HUES48 (cell line): ENCODE data around the gene FOSL2.

Experiments used
- H3K27ac ChIP-seq: one replicate; pipeline ENCODE4 v1.7.0; 2013; ENCODE audit warnings: low read depth, low read length, inconsistent platforms
- H3K27me3 ChIP-seq: 2 replicates; pipeline ENCODE4 v1.6.1; 2013; ENCODE audit warnings: mild to moderate bottlenecking, low read length; ENCODE audit not compliant: control insufficient read depth, insufficient read depth
- H3K36me3 ChIP-seq: 2 replicates; pipeline ENCODE4 v1.6.1; 2013; ENCODE audit warnings: low read length; ENCODE audit not compliant: control insufficient read depth, insufficient read depth
- H3K4me1 ChIP-seq: 2 replicates; pipeline ENCODE4 v1.6.1; 2013; ENCODE audit warnings: mild to moderate bottlenecking, low read length; ENCODE audit not compliant: control insufficient read depth, insufficient read depth
- H3K4me3 ChIP-seq: 2 replicates; pipeline ENCODE4 v1.5.1; 2013; ENCODE audit warnings: mild to moderate bottlenecking, low read depth, low read length
- H3K9ac ChIP-seq: 2 replicates; pipeline ENCODE4 v1.6.1; 2013; ENCODE audit warnings: mild to moderate bottlenecking, low read depth, low read length, moderate library complexity
- H3K9me3 ChIP-seq: 2 replicates; pipeline ENCODE4 v1.6.1; 2013; ENCODE audit warnings: low read length; ENCODE audit not compliant: control insufficient read depth, insufficient read depth

FOSL2 gene

DNA sequence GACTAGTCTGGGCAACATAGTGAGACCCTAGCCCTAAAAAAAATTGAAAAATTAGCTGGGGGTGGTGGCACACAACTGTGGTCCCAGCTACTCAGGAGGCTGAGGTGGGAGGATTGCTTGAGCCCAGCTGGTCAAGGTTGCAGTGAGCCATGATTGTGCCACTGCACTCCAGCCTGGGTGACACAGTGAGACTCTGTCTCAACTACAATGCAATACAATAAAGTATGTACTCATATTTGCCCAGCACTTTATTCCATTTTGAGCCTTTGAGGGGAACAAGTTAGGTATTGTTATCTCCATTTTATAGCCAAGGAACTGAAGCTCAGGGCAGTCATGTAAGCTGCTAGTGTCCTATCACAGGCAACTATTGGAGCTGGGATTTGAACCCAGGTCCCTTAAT is 53.9 kb downstream of the FOSL2 start:
- no peak overlapping the region for H3K4me3 ChIP-seq
- H3K36me3 ChIP-seq: no peaks in the 10 kb centered on the region
- no peak overlapping the region for H3K27ac ChIP-seq
- H3K9ac ChIP-seq: no peak overlapping the region
- H3K9me3 ChIP-seq: no peaks in the 10 kb centered on the region
- H3K4me1 ChIP-seq: no peaks in the 10 kb centered on the region
- no peaks in the 10 kb centered on the region for H3K27me3 ChIP-seq

DNA sequence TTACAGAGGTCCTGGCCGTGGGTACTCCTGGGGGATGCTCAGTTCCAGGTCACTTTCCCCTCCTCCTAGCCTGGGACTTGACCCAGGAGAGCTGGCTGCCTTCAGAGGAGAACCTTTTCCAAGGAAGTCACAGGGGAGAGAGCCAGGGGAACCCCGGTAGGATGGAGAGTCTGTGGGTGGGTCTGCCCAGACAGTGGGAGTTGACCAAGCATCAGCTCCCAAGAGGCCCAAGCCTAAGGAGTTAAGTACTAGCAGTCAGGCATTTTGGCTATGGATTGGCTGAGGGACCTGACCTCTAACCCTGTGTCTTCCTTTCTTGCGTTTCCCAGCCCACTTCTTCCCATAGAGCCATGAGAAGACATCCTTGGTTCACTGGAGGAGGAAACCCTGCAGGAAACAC is 54.4 kb downstream of the FOSL2 start:
- Histone ChIP-seq H3K9me3 (no peaks in the 10 kb centered on the region), H3K27me3 (no peaks in the 10 kb centered on the region), H3K4me1 (no peaks in the 10 kb centered on the region), H3K36me3 (no peaks in the 10 kb centered on the region), H3K9ac (no peak overlapping the region), H3K27ac (no peak overlapping the region), H3K4me3 (no peak overlapping the region)

DNA sequence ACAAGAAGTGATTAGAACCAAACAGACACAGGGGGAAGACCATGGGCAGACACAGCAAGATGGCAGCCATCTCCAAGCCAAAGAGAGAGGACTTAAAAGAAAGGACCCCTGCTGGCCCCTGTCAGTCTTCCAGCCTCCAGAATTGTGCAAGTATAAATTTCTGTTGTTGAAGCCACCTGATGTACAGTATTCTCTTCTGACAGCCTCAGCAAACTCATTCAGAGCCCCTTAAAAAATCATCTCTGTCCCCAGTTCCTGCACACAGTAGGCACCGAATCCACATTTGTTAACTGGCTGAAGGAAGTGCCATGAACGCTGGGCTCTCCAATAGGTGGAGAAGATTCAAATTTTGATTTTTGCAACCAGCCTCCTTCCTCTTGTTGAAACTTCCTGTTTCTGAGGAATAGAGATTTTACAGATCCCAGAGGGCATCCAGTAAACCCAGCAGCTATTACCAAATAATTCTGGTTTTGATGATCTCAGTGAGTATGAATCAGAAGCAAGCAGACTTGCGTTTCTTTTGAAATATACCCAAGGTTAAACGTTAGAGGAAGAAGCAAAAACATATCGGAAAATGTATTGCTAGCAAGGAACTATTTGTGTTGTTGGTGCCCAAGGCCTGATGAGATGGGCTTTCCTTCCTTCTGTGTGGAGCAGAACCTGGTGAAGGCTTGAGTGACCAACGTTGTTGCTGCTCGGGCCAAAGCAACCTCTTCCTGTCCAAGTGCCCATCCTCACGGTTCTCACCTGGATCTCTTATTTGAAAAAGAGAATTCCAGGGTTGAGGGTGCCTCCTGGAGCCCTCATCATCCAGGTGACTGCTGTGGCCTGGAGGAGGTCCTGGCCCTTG is 55.5 kb downstream of the FOSL2 start:
- Histone ChIP-seq H3K9ac (no peak overlapping the region), H3K27me3 (no peaks in the 10 kb centered on the region), H3K4me1 (no peaks in the 10 kb centered on the region), H3K27ac (no peak overlapping the region), H3K4me3 (no peak overlapping the region), H3K36me3 (no peaks in the 10 kb centered on the region), H3K9me3 (no peaks in the 10 kb centered on the region)

DNA sequence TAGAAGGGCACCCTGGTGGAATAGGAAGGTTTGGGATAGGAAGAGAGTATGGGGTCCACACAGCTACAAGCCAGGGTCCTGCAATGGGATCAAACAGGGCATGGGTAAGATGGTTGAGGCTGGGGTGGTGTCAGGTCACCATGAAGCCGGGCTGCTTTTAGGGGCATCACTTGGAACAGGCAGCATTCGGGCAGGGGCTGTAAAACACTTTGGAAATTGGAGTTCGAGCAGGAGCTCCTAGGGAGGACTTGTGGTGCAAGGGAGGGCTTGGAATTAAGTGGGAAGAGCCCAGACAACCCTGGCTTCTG is 56.1 kb downstream of the FOSL2 start:
- Histone ChIP-seq H3K9ac (no peak overlapping the region), H3K27ac (no peak overlapping the region), H3K27me3 (no peaks in the 10 kb centered on the region), H3K9me3 (no peaks in the 10 kb centered on the region), H3K4me3 (no peak overlapping the region), H3K4me1 (no peaks in the 10 kb centered on the region), H3K36me3 (no peaks in the 10 kb centered on the region)

DNA sequence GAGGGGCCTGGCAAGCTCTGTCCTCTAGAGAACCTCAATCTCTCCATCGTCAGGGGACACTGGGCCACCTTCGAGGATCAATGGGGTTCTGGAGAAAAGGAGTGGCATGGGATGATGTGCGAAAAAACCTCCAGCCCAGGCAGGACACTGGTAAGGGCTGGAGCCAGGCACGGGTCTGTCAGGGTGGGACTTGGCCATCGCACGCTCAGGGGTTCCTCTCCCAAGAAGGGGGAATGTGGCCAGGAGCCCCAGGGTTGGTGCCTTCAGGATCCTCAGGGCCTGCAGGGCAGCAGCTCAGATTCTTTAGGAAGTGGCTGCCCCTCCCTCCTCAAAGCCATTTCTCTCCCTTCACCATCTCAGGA is 56.4 kb downstream of the FOSL2 start:
- Histone ChIP-seq H3K4me3 (no peak overlapping the region), H3K9me3 (no peaks in the 10 kb centered on the region), H3K9ac (no peak overlapping the region), H3K4me1 (no peaks in the 10 kb centered on the region), H3K27ac (no peak overlapping the region), H3K36me3 (no peaks in the 10 kb centered on the region), H3K27me3 (no peaks in the 10 kb centered on the region)

DNA sequence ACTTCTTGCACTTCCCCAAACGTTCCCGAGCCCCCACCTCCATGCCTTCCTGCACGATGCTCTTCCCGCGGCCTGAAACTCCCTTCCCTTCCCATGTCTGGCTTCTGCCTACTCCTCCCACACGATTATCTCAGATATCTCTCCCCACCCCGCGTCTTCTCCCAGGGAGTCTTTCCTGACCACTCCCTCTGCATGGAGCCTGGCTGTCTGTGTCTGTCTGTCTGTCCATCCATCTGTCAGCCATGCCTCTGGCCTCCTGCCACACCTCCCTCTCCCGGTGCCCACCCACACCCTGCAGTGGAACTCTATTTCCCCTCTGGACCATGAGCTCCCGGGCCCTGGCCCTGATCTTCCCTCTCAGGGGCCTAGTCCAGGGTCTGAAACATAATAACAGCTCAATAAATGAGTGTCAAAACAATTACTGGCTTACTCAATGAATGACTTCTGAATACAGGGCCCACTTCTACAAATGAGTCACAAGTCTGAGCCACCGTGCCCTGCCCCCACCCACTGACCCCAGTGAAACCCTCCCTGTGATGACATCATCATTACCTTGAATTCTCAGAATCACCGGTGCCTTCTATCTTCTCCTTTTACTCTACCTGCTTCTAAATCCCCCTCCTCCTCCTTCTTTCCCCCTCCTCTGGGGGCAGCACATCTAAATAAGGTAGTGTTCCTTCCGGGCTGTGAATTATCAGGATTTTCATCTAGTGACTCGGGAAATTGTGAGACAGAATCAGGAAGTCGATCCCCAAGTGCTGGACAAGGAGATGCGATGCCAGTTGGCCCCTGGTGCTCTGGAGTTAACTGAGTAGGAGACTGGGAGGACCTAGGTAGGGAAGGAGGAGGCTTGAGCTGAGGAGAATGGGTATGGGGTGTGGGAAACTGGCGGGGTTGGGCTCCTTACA is 57.1 kb downstream of the FOSL2 start:
- H3K9me3 ChIP-seq: no peaks in the 10 kb centered on the region
- no peak overlapping the region for H3K27ac ChIP-seq
- H3K4me3 ChIP-seq: no peak overlapping the region
- no peak overlapping the region for H3K9ac ChIP-seq
- no peaks in the 10 kb centered on the region for H3K27me3 ChIP-seq
- H3K4me1 ChIP-seq: no peaks in the 10 kb centered on the region
- no peaks in the 10 kb centered on the region for H3K36me3 ChIP-seq

DNA sequence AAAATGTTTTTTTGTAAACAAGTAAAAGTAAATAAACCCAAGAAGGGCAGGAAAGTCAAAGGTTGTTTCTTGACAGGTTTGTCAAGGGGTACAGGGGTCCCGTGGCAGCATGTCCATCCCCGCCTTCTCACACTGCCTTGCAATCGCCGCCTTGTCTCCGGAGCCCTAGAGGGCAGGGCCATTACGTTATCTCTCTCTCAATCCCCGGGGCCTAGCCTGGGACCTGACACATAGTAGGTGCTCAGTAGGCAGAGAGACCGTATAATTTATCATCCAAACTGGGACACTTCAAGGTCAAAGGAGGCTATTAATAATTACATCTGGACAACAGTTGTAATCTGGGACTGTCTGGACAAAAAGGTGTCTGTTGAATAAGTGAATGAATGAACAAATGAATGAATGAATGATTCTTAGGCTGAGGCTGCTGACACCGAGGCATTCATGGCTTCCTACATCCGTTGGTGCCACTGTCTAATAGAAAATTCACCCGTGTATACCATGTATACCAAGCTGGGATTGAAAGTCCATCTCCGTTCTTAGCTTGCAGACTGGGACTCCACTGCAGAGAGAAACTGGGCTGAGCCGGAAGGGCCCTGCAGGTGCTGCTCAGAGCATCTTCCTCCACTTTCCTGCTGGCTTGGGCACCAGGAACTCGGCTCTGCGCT is 58.4 kb downstream of the FOSL2 start:
- Histone ChIP-seq H3K27ac (no peak overlapping the region), H3K27me3 (no peaks in the 10 kb centered on the region), H3K9ac (no peak overlapping the region), H3K36me3 (no peaks in the 10 kb centered on the region), H3K4me1 (no peaks in the 10 kb centered on the region), H3K9me3 (no peaks in the 10 kb centered on the region), H3K4me3 (no peak overlapping the region)

DNA sequence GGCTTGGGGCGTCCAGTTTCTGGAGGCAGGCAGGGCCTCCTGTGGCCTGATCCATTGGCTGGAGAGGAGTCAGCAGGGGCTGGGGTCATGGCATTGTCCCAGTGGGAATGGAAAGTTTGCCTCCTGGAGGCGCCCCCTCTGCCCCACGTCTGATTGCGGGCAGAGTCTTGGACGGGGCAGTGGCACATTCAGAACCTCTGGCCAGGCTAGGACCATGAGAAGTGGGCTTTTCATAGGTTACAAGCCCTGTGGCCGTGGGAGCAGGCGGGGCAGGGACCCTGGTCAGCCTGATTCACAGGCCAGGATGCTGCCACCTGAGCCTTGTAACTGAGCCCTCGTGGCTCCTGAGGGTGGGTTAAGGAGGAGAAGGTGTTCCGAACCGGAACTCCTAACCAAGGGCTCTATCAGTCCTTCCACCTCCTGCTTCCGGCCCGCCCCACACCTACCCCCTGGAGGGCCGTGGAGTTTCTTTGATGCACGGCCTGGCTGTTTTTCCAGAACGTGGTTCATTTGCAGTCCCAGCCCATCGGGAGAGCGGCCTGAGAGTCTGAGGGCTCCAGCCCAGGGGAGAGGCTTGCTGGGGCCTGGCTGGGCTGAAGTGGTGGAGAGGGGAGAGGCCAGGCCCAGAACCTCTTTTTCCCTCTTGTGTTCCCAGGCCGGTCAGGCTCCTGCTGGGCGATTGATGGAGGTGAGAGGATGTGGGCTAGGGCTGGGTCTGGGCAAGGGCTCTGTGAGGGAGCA is 59.3 kb downstream of the FOSL2 start:
- Histone ChIP-seq H3K27me3 (no peaks in the 10 kb centered on the region), H3K9me3 (no peaks in the 10 kb centered on the region), H3K4me1 (no peaks in the 10 kb centered on the region), H3K4me3 (no peak overlapping the region), H3K9ac (no peak overlapping the region), H3K36me3 (no peaks in the 10 kb centered on the region), H3K27ac (no peak overlapping the region)

DNA sequence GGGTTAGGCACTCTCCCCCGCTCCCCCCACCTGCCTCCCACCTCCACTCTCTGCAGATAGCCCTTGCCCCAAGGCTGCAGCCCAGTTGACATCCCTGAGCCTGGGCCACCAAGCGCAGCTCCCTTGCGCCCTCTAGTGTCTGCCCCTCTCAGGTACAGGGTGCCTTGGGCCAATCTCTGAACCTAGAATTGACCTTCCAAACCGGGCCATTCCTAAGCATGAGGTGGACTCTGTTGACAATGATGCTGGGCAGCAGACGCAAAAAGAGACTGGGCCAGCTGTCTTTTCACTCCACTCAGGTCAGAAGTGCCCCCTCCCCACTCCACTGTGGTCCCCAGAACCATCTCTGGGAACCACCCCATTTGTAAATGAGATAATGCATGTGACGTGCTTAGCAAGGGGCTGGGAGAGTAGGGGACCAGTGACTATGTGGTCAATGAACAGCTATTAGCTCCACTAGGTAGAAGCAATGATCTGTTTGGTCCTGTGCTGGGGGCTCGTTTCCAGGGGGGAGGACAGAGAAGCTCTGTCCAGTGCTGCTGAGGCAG is 60.0 kb downstream of the FOSL2 start:
- H3K9me3 ChIP-seq: no peaks in the 10 kb centered on the region
- H3K9ac ChIP-seq: no peak overlapping the region
- H3K27ac ChIP-seq: no peak overlapping the region
- H3K4me1 ChIP-seq: no peaks in the 10 kb centered on the region
- no peaks in the 10 kb centered on the region for H3K36me3 ChIP-seq
- no peaks in the 10 kb centered on the region for H3K27me3 ChIP-seq
- no peak overlapping the region for H3K4me3 ChIP-seq

DNA sequence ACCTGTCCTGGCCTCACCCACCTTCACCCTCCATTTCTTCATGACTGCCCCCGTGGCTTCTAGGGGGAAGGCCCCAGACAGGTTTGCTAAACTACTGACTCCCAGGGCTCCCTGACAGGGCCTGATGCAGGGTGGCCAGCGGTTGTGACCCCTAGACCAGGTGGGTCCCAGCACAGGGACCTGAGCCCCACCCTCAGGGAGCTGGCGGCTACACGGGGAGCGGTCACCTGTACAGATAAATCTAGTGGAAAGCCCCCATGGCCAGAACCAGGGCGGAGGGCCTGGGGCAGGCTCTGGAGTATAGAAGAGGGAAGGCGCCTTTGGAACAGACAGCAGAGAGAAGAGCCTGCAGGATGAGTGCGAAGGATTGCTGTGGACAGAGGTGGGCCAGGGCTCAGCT is 60.7 kb downstream of the FOSL2 start:
- no peaks in the 10 kb centered on the region for H3K27me3 ChIP-seq
- no peak overlapping the region for H3K27ac ChIP-seq
- no peak overlapping the region for H3K9ac ChIP-seq
- no peak overlapping the region for H3K4me3 ChIP-seq
- no peaks in the 10 kb centered on the region for H3K9me3 ChIP-seq
- H3K36me3 ChIP-seq: no peaks in the 10 kb centered on the region
- H3K4me1 ChIP-seq: no peaks in the 10 kb centered on the region
